ENCODE measurements around the gene MACROH2A1.

DNA sequence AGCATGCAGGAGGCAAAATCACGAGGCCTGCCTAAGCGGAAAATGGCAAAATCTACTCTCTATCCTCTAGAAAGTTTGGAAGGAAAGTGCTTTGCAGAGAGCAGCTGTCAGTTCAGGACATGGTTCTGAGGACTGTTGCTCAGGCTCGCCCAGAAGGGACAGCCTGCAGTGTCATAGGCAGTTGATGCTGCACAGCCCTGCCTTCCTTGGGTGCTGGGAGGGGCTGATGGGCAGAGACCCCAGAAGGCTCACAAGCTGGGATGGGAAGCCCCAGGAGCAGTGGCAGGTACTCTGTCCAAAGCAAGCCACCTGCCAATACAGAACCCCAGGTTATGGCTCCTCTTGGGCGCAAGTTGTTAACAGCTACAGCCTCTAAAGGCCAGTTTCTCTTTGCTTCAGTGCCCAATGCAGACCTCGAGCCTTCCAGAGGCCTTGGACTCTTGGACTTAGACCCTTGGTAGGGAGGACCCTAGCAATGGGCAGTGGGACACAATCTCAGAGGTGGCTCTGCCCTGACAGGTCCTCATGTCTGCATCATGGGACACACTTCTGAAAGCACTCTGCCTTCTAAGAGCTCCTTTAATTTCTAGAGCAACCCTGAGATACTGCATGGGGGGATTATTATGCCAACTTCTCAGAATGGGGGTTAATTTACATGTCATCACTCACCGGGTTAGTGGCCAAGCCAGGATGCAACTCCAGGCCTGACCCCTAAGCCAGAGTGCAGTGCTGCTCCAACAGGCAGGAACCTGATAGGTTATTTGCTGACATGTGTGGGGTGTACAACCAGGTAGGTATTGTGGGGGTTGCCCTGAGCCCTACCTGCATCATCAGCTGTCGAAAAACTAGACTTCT lies 57.1 kb downstream of the MACROH2A1 start:
- TF ChIP-seq, protein P1, sequence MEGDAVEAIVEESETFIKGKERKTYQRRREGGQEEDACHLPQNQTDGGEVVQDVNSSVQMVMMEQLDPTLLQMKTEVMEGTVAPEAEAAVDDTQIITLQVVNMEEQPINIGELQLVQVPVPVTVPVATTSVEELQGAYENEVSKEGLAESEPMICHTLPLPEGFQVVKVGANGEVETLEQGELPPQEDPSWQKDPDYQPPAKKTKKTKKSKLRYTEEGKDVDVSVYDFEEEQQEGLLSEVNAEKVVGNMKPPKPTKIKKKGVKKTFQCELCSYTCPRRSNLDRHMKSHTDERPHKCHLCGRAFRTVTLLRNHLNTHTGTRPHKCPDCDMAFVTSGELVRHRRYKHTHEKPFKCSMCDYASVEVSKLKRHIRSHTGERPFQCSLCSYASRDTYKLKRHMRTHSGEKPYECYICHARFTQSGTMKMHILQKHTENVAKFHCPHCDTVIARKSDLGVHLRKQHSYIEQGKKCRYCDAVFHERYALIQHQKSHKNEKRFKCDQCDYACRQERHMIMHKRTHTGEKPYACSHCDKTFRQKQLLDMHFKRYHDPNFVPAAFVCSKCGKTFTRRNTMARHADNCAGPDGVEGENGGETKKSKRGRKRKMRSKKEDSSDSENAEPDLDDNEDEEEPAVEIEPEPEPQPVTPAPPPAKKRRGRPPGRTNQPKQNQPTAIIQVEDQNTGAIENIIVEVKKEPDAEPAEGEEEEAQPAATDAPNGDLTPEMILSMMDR (IDR thresholded peaks at IDR 0.05) = no peak
- no peak for TF ChIP-seq POLR2A (IDR thresholded peaks at IDR 0.05)
